8988T (cell line): ENCODE measurements around the gene IRX2.

Experiments used
- DNase-seq: peaks from one replicate; pipeline ENCODE4 v3.0.0; 2011

IRX2 gene

DNA sequence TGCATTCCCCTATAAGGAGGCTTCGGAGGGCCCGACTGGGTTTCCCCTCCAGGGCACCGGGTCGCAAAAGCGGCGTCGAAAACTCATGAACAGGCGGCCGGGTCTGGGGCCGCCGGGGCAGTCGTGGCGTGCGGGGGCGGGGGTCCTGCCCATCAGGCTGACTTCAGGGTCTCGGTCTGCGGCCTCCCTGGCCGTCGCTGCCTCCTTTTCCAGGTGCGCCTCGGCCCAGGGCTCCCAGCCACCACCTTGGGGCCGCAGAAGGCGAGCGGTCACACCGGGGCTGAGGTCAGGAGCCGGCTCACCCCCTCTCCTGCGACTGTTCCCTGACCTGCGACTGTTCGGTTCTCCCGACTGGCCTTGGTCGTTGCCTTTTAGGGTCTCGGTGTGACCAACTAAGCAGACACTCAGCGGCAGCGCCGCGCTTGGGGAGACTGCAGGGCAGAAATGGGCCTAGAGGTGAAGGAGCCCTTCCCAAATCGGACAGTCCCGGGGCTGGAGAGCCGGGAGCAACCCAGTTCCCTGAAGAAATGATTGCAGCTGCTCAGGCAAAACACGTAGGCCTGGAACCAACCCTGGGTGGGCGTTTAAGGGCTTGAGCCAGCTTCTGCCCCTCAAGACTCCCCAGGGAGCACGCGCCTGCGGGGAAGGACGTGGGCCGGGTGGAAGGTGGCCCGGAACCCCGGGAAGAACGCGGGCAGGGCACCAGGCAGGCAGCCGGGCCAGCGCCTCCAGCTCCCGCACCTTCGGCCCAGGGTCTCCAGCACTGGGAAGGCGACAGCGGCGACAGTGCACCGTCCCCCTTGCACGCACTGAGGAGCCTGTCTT lies 11.2 kb downstream of the IRX2 start:
- no peak for DNase-seq

DNA sequence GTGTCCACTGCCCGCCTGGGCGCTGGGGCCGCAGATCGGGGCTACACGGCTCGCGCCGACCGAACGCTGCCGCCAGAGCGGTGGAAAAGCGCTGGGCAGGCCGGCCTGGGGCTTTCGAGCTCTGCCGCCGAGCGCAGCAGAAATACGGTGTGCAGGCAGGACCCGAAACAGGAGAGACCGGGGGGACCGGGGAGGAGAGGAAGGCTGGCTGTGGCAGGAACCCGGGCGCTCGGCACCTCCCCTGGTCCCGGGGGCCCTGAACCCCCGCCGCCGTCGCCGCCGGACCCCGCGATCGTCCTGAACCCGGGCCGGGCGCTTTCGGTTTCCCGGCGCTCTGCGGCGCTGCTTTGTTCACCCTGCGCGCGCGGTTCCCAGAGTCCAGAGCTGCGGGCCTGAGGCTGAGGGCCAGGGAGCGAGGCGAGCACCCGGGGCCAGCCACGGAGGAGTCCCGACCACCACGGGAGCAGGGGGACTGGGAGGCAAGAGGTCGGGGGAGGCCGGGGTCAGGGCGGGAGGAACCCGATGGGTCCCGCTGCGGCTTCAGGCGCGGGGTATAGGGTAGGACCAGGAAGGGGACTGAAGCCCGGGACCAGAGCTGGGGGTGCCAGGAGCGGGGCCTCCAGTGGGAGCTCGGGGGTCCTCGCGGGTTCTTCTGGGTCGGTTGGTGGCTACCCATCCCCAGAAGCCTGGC lies 12.0 kb downstream of the IRX2 start:
- no peak for DNase-seq

DNA sequence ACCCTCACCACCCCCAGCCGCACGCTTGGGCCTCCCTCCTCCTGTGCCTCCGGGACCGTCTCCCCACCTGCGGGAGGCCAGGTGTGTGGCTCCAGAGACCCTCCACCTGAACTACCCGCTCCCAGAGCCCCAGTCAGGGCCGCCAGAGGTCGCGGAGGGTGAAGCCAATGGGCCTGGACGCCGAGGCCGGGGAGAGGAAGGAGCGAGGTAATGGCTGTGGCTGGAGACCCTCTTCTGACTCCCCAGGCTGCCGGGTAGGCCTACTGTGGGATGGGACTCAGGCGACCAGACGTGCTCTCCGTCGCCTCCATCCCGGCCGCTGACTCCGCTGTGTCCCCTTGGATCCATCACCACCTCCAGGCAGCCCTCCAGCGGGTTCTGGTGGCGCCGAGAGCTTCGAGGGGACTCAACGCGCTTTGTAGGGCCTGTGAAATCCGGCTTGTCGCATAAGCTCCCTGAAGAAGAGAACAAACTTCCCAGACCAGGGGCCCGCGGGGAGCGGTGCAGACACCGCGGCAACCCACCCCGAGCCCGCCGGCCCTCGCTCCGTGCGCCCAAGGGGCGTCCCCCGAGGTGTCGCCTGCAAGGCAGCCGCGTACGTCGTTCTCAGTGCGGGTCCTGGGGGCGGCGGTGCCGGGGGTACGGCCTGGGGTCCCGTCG lies 12.6 kb downstream of the IRX2 start:
- DNase-seq = no peak

DNA sequence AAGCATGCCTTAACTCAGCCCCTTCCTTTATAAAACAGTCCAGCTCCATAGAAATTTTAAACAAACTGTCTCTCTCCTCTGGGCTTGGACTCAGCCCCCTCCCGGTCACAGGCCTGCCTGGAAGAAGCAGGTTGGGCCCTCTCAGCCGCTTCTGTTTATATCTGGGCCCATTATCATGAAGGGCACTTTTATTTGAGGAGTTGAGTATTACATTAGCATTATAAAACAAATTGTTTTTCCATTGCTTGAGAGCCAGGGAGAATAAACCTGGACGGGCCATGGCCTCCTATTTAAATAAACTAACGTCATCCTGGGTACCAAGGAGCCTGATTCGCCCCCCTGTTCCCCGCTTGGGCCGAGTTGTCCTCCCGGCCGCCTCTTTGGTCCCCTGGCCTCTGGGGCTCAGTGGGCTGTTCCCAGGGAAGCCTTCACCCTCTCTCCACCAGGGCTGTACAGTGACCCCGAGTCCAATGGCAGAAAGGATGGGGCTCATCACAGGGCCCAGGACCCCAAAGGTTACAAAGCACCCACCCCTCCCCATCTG lies 13.2 kb downstream of the IRX2 start:
- DNase-seq = no peak

DNA sequence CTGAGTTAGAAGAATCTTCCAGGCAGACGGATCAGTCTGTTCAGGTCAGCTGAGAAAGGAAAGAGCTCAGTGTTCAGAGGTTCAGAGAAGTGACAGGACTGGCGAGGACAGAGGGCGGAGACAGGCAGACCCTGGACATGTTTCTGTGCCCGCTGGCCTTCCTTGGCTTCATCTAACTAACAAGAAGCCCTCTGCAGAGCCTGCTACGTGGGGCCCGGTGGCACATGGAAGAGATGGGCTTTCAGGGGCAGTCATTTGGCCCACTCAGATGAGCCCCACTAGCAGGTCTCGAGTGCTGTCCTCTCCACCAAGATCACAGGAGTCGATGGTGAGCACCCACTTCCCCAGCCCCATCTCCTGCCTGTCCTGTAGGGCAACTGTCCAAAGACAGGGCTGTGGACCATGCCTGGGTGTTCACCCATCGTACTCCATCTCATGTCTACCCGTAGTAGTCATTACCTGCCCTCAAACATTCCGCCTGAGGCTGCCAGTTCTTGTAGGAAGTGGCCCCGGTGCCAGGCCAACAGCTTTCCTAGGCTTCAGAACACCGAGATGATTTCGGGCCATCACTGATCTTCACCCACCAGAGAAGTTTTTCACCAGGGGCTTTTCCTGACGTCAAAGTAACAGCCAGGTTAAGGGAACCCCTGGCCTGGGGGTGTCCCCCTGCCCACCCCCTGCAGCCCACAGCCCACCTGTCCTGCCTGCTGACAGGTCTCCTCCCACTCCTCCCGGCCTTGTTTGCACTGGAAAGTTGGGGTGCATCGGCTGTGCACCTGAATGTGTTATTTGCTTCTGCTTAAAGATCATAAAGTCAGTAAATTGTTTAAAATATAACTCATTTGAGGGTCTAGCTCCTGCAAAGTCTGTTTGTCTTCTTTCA lies 14.0 kb downstream of the IRX2 start:
- no peak for DNase-seq

DNA sequence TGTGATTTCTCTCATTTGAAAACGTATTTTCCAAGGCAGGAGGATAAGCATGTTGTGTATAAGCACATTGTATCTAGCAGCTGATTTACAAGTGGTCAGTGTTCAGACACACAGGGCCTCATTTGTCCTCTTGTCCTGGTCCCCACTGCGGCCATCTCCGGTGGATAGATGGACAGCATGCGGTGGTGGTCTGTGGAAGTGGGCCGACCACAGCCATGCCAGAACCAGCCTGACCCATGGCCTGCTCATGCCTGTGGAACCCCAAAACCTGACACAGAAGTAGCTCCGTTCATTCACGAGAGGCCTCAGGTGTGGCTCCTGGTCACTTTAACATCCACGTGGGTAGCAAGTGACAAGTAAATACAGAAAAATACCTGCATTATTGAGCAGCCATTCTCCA lies 14.6 kb downstream of the IRX2 start:
- no peak for DNase-seq

DNA sequence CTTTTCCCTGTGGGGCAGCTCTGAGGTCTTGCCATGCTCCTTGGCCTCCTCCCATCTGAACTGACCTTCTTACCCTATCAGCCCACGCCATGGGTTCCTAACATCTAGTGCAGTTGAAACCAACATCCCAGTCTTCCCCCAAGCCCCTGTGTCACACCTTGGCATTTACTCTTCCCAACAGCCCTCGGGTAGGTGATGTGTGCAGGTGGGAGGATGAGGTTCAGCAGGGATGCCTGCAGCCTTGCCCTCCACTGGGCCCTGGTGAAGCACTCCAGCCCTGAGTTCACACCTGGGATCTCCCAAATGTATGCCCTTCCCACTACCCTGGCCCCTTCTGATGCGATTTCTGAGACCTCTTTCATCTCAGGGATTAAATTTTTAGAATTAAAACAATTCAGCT lies 15.5 kb downstream of the IRX2 start:
- no peak for DNase-seq

DNA sequence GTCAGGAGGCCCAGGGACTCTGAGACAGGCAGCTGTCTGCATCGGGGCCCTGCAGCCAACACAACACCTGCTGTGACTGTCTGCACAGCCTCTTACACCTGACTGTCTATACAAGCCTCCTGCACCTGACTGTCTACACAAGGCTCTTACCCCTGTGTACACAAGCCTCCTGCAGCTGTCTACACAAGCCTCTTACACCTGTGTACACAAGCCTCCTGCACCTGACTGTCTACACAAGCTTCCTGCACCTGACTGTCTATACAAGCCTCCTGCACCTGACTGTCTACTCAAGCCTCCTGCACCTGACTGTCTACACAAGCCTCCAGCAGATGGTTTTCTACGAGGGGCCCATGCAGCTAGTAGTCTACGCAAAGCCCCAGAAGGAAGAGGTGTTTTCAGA lies 18.6 kb downstream of the IRX2 start:
- no peak for DNase-seq

DNA sequence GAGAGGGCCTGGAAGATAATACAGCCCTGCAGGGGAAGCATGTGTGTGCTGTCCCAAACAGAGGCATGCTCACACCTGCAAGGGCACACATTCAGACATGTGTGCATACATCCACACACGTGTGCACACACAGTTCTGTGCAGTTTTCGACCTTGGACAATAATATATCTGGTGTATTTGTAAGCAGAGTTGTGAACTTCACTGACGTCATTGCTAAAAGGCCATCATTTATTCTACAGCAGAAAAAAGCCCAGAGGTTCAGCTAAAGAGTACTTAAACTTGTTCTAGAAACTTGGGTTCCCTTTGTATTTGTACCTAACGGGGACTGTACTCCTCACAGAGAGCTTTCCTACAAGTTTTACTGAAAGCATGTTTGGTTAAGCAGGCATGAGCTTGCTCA lies 19.5 kb downstream of the IRX2 start:
- DNase-seq = no peak

DNA sequence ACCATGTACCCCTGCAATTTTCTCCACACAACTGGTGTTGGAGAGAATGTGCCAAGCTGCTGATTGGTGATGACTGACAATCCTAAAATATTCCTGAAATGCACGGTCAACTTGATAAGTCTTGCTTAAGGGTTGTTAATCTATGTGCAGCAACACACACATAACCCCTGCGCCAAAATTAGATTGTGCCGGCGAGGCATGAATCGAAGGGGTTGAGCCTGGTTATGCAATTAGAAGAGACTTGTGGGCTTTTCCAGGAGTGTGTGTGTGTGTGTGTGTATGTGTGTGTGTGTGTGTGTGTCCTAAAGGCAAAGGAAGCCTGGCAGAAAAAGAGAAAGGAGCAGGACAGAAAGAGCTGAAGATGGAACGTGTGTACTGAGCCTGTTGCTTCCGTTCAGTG lies 22.3 kb downstream of the IRX2 start:
- DNase-seq = no peak

DNA sequence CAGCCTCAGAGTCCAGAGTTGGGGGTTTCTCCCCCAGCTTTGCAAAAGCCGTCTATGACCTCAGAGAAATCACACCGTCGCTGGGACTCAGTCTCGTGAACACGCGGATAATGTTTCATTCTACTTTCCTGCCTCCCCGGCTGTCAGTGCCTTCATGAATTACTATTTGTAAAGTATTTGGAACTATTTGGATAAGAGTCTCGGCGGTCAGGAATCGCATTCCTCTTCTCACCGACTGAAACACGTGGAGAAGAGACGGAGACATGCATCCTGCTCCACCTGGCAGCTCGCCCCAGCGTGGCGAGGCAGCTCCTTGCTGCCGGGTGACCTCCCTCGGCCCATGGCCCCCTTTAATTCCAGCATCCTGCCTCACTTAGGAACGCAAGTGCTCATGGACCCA lies 23.9 kb downstream of the IRX2 start:
- DNase-seq = no peak

DNA sequence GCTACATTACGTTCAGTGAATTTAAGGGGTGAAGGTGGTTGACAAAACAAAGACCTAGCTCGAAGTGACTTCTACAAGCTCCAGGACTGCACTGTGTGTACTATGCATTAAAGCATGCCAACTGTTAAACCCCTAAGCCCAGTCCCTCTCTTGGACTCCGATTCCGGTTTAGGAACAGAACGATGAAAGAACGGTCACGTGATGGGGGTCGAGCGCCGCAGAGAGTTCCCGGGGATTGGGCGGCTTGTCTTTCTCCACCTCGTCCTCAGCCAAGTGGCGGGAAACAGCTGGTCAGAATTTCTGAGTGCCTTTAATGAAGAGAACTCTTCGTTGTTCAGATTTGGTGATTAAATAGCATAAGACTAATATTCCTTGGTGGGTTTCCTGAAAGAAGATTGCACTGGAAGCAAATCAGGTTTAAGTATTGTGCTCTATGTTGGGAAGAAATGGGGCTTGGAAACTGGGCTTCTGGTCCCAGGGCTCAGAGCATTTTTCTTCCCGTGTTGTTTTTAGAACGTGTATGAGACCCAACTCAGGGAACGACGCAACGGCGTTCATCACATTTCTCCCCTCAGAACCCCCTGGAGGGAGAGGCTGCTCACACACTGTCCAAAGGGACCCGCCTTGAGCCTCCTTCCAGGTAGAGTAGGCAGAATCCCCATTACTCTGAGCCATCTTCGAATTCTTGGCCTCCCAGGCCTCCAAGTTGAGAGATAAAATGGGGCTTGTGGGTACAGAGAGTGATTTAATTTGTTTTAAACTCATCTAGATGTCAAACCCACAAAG lies 25.3 kb downstream of the IRX2 start:
- DNase-seq = no peak

DNA sequence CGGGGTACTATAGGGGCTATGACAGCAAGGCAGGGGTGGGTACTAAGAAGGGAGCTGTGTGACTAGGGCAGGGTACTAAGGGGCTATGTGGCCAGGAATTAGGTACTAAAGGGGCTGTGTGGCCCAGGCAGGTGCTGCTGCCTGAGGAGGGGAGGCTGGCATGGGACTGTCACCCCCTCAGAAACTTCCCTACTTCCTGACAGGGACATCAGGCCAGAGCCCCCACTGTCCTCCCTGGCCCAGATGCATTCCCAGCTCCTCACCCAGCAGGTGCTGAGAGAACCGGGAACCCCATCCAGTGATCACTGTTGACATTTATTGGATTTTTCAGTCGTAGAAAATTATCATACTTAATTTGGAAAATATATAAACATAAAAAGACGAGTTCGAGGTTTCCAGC lies 26.6 kb downstream of the IRX2 start:
- DNase-seq = no peak

DNA sequence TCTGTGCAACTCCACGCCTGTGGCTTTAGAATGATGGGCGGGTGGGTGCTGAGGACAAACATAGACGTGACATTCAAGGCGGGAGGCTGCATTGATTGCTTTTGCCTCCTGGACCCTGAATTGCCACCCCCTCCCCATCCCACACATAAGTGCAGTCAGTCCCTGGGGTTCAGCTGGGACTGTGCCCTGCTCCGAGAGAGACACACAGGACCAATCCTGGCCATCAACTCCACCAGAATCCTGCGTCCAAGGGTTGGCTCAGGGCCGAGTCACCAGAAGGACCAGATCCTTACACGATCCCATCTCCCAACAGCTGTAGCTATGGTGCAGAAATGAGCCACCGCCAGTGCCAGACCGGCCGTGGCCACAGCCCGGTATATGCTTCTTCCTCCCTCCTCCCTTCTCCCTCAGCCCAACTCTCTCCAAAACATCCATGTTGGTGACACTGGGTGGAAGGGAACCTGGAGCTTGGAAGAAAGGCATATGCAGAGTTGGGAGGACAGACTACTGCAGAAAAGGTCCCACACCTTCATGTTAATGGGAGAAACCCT lies 27.4 kb downstream of the IRX2 start:
- no peak for DNase-seq

DNA sequence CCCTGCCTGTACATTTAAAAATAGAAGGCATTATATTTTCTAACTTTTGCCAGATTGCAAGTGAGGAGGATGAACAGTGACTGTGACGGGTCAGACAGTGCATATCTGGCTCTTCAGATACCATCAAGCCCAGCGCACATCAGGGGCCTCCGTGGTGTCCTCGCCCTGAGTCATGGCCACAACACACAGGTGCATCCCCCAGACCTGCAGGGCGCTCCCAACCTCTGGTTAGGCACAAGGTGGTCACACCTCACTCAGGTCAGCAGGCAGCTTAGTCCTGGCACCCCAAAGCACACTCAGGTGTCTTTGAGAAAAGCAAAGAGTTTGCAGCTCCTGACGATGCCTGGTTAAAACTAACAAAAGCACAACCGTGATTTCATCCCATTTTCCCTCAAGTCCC lies 28.6 kb downstream of the IRX2 start:
- DNase-seq = no peak

DNA sequence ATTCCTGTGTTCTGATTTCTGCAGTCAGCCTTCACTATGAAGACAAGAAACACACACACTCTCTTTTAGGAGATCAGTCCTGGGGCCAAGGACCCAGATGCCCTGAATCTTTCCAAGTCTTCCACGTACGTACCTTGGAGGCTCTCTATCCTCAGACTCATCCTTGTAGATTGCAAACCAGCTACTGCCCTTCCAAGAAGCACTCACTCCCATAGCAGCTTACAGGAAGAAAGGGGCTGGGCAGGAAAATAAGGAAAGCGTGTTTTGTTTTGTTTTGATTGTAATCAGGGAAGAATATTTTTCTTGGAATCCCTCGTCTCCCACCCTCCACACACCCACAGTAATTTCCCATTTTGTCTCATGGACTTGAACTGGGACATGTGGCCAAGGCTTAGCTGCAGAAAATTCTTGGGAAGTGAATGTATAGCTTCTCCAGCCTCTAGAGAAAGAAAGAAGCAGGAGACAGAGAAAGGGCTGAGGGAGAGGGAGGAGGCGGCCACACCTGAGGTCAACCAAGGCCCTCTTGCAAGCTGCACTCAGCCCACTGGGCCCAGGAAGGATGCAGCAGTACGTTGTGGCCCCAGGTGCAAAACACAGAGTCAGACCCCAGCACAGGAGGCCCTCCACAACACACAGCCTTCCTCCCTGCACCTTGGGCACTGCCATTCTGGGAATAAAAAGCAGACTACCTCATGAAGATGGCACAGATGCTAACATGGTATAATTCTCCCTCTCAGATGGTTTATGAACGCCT lies 29.9 kb downstream of the IRX2 start:
- DNase-seq = no peak

DNA sequence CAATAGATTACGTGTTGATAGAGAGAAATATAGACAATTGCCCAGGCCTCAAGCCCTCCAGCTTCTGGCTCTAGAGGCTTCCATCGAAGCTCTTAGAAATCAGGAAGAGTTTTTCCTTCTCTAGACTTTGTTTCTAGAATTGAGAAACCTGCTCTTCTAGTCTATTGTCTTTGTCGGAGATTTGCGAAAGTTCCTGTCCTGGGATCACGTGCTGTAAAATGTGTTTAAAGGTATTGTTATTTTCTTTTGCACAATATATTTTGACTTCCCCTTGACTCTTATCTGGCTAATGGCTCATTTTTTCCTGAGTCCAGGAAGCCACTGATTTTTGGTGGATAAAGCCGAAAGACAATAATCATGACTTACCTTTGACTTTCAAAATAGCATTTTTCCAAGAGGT lies 32.1 kb downstream of the IRX2 start:
- no peak for DNase-seq

DNA sequence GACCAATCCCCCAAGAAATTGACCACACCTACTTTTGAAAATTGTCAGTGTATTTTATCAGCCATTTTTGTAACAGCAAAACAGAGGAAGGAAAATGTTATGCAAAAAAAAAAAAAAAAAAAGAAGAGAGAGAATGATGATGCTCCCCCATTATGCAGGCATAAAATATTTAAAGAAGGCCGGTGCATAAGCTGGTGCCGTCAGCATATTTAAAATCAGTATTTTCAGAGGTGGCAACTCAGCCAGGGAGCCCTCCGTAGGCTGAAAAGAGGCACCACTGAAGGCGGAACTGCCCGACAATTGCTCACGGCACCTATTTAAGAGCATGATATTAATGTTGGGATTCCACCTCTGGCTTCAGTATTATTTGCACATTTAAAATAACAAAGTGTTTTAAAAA lies 33.4 kb downstream of the IRX2 start:
- DNase-seq = no peak

DNA sequence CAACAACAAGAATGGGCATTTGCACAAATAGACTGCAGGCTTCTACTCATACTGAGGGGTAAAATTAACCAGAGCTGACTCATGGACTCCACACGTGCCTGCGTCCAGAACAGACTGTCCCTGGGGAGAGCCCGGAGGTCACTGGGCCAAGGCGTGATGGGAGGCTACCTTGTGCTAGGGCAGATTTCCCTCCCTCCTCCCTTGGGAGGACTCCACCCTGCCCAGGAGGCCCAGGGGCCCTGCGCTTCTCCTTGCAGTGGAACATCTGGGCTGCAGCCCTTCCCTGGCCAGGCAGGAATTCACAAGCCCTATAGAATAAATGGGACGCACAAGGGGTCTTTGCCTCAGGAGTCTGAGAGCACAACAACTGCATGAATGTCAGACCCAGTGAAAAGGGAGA lies 35.6 kb downstream of the IRX2 start:
- DNase-seq = no peak

DNA sequence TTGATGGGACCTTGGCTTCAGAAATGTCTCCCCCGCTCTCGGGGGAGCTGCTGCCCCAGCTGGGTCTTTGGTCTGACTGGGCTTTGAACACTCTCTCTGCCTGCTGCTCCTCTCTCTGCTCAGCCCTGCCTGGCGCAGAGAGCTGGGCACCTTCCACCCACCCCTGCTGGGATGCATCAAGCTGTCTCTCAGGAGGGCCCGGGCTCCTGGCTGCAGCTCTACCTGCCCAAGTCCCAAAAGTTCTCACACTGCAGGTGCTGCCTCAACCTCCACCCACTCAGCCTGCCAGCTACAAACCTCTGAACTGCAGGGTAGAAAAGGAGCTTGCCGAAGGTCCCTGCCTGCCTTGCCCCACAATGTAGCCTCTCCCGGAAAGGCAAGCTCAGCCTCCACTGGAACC lies 36.7 kb downstream of the IRX2 start:
- DNase-seq = no peak

DNA sequence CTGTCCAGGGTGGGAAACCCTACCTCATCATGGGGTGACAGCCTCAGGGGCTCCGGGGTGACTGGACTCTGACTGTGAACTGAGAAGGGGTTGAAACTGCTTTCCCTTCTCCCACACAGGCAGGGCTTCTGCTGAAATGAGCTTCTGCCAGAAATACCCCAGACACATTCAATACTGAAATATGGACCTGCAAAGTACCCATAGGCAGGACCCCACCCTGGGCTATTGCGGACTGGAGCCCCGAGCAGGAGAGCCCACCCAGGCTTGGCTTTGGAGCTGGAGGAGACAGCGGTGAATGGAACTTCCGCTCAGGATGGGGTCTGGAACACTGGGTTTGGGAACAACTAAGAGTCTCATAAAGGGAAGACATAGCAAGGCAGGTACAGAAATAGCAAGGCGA lies 37.5 kb downstream of the IRX2 start:
- no peak for DNase-seq
